ENCODE data around the gene BAIAP2. TPM values are rescaled to one million over a fixed set of nuclear protein-coding genes. Genes with fewer than 3 reads are reported as not detected.

BAIAP2 gene
- total and polyA plus RNA-seq, 2 donors (not counting 1 experiment from before 2014, with no cell fraction given) = 1.3 to 12.0 TPM

- H3K27me3 Mint-ChIP-seq = peaks cover 26% of the 10 kb centered on the region
- Histone ChIP-seq H2AFZ (ENCODE audit: insufficient read depth, low read depth, low read length, poor library complexity, severe bottlenecking) (no peak overlapping the region), H3K4me3 (ENCODE audit: control extremely low read depth in 1 of 5, extremely low read depth in 1 of 5, insufficient read depth in 1 of 5, low read depth in 2 of 5, low read length in 4 of 5) (peak overlapping the region in 3 of 5 experiments; percentile 17 to 24 (median 17)), H3K36me3 (replicated peaks in 1 of 2; ENCODE audit: control extremely low read depth in 1 of 2, control insufficient read depth in 1 of 2, extremely low read depth in 1 of 2, insufficient read depth in 2 of 2, low read length in 1 of 2) (peaks cover 0 to 6% of the 10 kb centered on the region in 2 experiments), H4K20me1 (ENCODE audit: control insufficient read depth, insufficient read depth, low read length, poor library complexity, severe bottlenecking) (no peaks in the 10 kb centered on the region), H3K4me1 (ENCODE audit: control insufficient read depth in 2 of 2, insufficient read depth in 2 of 2, low read length in 2 of 2) (peaks cover 12 to 13% of the 10 kb centered on the region in 2 donors), H3K9me3 (ENCODE audit: control extremely low read depth in 1 of 3, control insufficient read depth in 2 of 3, insufficient read depth in 1 of 3, low read length in 2 of 3) (peaks cover 0 to 6% (median 0%) of the 10 kb centered on the region in 3 donors), H3K79me2 (ENCODE audit: control insufficient read depth, insufficient read depth, low read length) (no peaks in the 10 kb centered on the region), H3K4me2 (replicated peaks; ENCODE audit: low read depth, low read length, poor library complexity, severe bottlenecking) (peak overlapping the region; percentile 65), H3K27me3 (replicated peaks in 1 of 4; ENCODE audit: control extremely low read depth in 1 of 4, control insufficient read depth in 3 of 4, insufficient read depth in 4 of 4, low read length in 3 of 4) (peaks cover 0 to 27% (median 11%) of the 10 kb centered on the region in 4 experiments), H3K27ac (ENCODE audit: low read length in 2 of 2) (no peak overlapping the region), H3K9ac (ENCODE audit: low read length) (no peak overlapping the region)
- intact Hi-C loops (cut with micrococcal nuclease) = no loop called here
- ATAC-seq (ENCODE audit: low read depth) (peak; percentile 18), DNase-seq (peak; percentile 28)
- CTCF ChIA-PET = no interaction called here
- POLR2A ChIA-PET = interaction anchor here (0.6 kb wide), 1 partner anchor 1148 kb away, joined by 7 read pairs; no protein-coding TSS in a partner anchor
- peak overlapping the region; percentile 32 for H3K4me3 Mint-ChIP-seq
- no peak for TF ChIP-seq CTCF (IDR thresholded peaks at IDR 0.05)
- TF ChIP-seq EZH2 (IDR thresholded peaks at IDR 0.05; ENCODE audit: borderline replicate concordance, insufficient read depth, low read depth, low read length, poor library complexity, severe bottlenecking) = no peak
- H3K4me1 Mint-ChIP-seq = peaks cover 11% of the 10 kb centered on the region
- 7% methylated on average over 65 of the region's 72 CpGs for WGBS (ENCODE audit: insufficient coverage)
- no peak overlapping the region for H3K27ac Mint-ChIP-seq
- no peaks in the 10 kb centered on the region for H3K9me3 Mint-ChIP-seq (ENCODE audit: insufficient read depth)
These were observed 31.1 kb upstream of the BAIAP2 start for GRCh38 chr17:81003711-81004475.

GRCh38 chr17:81006891-81007290 is 28.1 kb upstream of the BAIAP2 start:
- POLR2A ChIA-PET = no interaction called here
- Histone ChIP-seq H3K4me3 (ENCODE audit: control extremely low read depth in 1 of 5, extremely low read depth in 1 of 5, insufficient read depth in 1 of 5, low read depth in 2 of 5, low read length in 4 of 5) (no peak overlapping the region), H3K9ac (ENCODE audit: low read length) (no peak overlapping the region), H3K27me3 (replicated peaks in 1 of 4; ENCODE audit: control extremely low read depth in 1 of 4, control insufficient read depth in 3 of 4, insufficient read depth in 4 of 4, low read length in 3 of 4) (peaks cover 0 to 34% (median 11%) of the 10 kb centered on the region in 4 experiments), H3K4me2 (replicated peaks; ENCODE audit: low read depth, low read length, poor library complexity, severe bottlenecking) (no peak overlapping the region), H3K27ac (ENCODE audit: low read length in 2 of 2) (no peak overlapping the region), H3K4me1 (ENCODE audit: control insufficient read depth in 2 of 2, insufficient read depth in 2 of 2, low read length in 2 of 2) (peaks cover 12 to 13% of the 10 kb centered on the region in 2 donors), H4K20me1 (ENCODE audit: control insufficient read depth, insufficient read depth, low read length, poor library complexity, severe bottlenecking) (no peaks in the 10 kb centered on the region), H3K36me3 (replicated peaks in 1 of 2; ENCODE audit: control extremely low read depth in 1 of 2, control insufficient read depth in 1 of 2, extremely low read depth in 1 of 2, insufficient read depth in 2 of 2, low read length in 1 of 2) (no peaks in the 10 kb centered on the region), H3K79me2 (ENCODE audit: control insufficient read depth, insufficient read depth, low read length) (no peaks in the 10 kb centered on the region), H3K9me3 (ENCODE audit: control extremely low read depth in 1 of 3, control insufficient read depth in 2 of 3, insufficient read depth in 1 of 3, low read length in 2 of 3) (peaks cover 0 to 23% (median 4%) of the 10 kb centered on the region in 3 donors), H2AFZ (ENCODE audit: insufficient read depth, low read depth, low read length, poor library complexity, severe bottlenecking) (no peak overlapping the region)
- 89% methylated on average over 4 of the region's 10 CpGs for WGBS (ENCODE audit: insufficient coverage)
- TF ChIP-seq CTCF (IDR thresholded peaks at IDR 0.05) = no peak
- TF ChIP-seq EZH2 (IDR thresholded peaks at IDR 0.05; ENCODE audit: borderline replicate concordance, insufficient read depth, low read depth, low read length, poor library complexity, severe bottlenecking) = no peak
- intact Hi-C loops (cut with micrococcal nuclease) = no loop called here
- DNase-seq (no peak), ATAC-seq (ENCODE audit: low read depth) (no peak)
- Mint-ChIP-seq H3K27ac (no peak overlapping the region), H3K27me3 (peaks cover 28% of the 10 kb centered on the region), H3K9me3 (ENCODE audit: insufficient read depth) (peaks cover 6% of the 10 kb centered on the region), H3K4me1 (peaks cover 11% of the 10 kb centered on the region), H3K4me3 (no peak overlapping the region)
- CTCF ChIA-PET = interaction anchor here (0.9 kb wide), 1 partner anchor 17 kb away, joined by 3 read pairs; no protein-coding TSS in a partner anchor
